NB4 (cell line): ENCODE data around the gene KHDC1L.

Experiments used
- CTCF ChIP-seq: IDR thresholded peaks from one replicate; pipeline ENCODE4 v1.5.1; 2012; ENCODE audit warnings: low read depth, low read length
- POLR2A ChIP-seq: IDR thresholded peaks from 2 replicates; pipeline ENCODE4 v1.6.1; 2011; ENCODE audit warnings: mild to moderate bottlenecking; ENCODE audit not compliant: insufficient read length; ENCODE audit errors: extremely low read depth
- TF ChIP-seq, protein P1 (sequence below): IDR thresholded peaks from 2 replicates; pipeline ENCODE4 v1.6.1; 2011; ENCODE audit warnings: low read depth, low read length

GRCh38 chr6:73248192-73248903 is 23.1 kb upstream of the KHDC1L start:
- TF ChIP-seq POLR2A (no peak), CTCF (no peak)
- TF ChIP-seq, protein P1, sequence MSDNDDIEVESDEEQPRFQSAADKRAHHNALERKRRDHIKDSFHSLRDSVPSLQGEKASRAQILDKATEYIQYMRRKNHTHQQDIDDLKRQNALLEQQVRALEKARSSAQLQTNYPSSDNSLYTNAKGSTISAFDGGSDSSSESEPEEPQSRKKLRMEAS = no peak
